C4-2B (cell line): Measurements from ENCODE around the gene DGKG.

Source experiments
- H3K27ac ChIP-seq: fragments of 450-650 bp; 2 replicates; pipeline ENCODE4 v1.5.1; 2017
- CTCF ChIP-seq: fragments of 450-650 bp; conservative IDR thresholded peaks from 2 replicates; pipeline ENCODE4 v1.5.1; 2017; ENCODE audit warnings: mild to moderate bottlenecking
- ZFX ChIP-seq: fragments of 450-650 bp; IDR thresholded peaks from 2 replicates; pipeline ENCODE4 v1.6.1; 2017

DGKG gene

GRCh38 chr3:186171521-186171920 is 190.5 kb downstream of the DGKG start:
- TF ChIP-seq CTCF (no peak), ZFX (no peak)
- H3K27ac ChIP-seq = no peak overlapping the region

GRCh38 chr3:186170516-186170915 is 191.5 kb downstream of the DGKG start:
- H3K27ac ChIP-seq = no peak overlapping the region
- no peak for TF ChIP-seq CTCF
- no peak for TF ChIP-seq ZFX

GRCh38 chr3:186169379-186169778 is 192.7 kb downstream of the DGKG start:
- no peak overlapping the region for H3K27ac ChIP-seq
- no peak for TF ChIP-seq CTCF
- TF ChIP-seq ZFX = no peak

- no peak for TF ChIP-seq CTCF
- no peak for TF ChIP-seq ZFX
- H3K27ac ChIP-seq = no peak overlapping the region
Observed at GRCh38 chr3:186168976-186169375, 193.1 kb downstream of the DGKG start.

- no peak overlapping the region for H3K27ac ChIP-seq
- no peak for TF ChIP-seq CTCF
- TF ChIP-seq ZFX = no peak
Observed at GRCh38 chr3:186167646-186168395, 194.2 kb downstream of the DGKG start.

GRCh38 chr3:186166491-186167288 is 195.3 kb downstream of the DGKG start:
- TF ChIP-seq CTCF = no peak
- no peak for TF ChIP-seq ZFX
- no peak overlapping the region for H3K27ac ChIP-seq

GRCh38 chr3:186166036-186166435 is 196.0 kb downstream of the DGKG start:
- TF ChIP-seq ZFX (no peak), CTCF (no peak)
- no peak overlapping the region for H3K27ac ChIP-seq
